HG02943 (cell line): ENCODE measurements around the gene MUC20.
"Not testable (repeated sequence)": the region's sequence is repeated elsewhere in the genome, so short reads cannot be mapped to it uniquely, and the experiment has no call there.

Source experiments
- ATAC-seq: cut with Tn5 transposase; IDR thresholded peaks from one replicate; pipeline ENCODE4 v1.9.1; 2021; ENCODE audit warnings: mild to moderate bottlenecking, low read depth, moderate library complexity; ENCODE audit not compliant: unreplicated experiment

Gene MUC20, protein sequence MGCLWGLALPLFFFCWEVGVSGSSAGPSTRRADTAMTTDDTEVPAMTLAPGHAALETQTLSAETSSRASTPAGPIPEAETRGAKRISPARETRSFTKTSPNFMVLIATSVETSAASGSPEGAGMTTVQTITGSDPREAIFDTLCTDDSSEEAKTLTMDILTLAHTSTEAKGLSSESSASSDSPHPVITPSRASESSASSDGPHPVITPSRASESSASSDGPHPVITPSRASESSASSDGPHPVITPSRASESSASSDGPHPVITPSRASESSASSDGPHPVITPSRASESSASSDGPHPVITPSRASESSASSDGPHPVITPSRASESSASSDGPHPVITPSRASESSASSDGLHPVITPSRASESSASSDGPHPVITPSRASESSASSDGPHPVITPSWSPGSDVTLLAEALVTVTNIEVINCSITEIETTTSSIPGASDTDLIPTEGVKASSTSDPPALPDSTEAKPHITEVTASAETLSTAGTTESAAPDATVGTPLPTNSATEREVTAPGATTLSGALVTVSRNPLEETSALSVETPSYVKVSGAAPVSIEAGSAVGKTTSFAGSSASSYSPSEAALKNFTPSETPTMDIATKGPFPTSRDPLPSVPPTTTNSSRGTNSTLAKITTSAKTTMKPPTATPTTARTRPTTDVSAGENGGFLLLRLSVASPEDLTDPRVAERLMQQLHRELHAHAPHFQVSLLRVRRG

DNA sequence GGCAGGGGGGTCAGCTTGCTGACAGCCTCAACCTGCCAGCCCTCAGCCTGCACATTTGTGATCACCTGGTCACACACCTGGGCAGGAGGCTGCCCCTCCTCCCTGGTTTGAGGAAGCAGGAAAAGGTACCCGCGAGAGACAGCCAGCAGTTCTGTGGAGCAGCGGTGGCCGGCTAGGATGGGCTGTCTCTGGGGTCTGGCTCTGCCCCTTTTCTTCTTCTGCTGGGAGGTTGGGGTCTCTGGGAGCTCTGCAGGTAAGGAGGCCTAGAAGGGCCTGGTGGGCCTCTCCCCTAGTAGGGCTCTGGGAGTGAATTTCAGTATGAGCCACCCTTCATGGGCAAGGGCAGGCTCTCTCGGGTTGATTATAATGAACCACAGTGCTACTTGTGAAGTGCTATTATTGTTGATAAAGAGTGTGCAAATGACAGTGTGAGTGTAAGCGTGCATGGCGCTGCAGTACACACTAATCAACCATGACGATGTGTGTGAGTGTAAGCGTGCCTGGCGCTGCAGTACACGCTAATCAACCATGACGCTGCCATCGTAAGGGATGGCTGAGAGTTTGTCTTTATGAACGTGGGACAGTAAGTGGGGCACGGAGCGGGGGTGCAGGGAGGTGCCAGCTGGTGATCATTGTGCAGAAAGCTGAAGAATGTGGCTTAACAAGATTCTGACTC, at the start of gene MUC20:
Gene MUC20 (plus strand): TSS at position 148 of the 676 bp plus-strand sequence. CDS start 30 bp downstream, at position 178.
- not testable (repeated sequence) for ATAC-seq

- ATAC-seq = not testable (repeated sequence)
Measured at GRCh38 chr3:195671283-195671682, 49.5 kb upstream of the MUC20 start.

DNA sequence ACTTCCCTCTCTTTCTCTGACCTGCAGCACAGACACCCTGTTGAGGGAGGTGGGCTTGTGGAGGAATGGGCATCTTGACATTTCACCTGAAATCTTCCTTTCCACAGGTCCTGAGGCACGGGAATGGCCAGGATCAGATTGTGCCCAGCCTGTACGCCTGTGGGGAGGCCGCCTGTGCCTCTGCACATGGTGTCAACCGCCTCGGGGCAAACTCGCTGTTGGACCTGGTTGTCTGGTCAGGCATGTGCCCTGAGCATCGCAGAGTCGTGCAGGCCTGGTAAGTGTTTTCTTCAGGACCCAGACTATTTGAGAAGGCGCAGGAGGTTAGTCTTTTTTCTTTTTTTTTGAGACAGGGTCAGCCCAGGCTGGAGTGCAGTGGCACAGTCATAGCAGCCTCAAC, 47.1 kb upstream of the MUC20 start:
- ATAC-seq = not testable (repeated sequence)

DNA sequence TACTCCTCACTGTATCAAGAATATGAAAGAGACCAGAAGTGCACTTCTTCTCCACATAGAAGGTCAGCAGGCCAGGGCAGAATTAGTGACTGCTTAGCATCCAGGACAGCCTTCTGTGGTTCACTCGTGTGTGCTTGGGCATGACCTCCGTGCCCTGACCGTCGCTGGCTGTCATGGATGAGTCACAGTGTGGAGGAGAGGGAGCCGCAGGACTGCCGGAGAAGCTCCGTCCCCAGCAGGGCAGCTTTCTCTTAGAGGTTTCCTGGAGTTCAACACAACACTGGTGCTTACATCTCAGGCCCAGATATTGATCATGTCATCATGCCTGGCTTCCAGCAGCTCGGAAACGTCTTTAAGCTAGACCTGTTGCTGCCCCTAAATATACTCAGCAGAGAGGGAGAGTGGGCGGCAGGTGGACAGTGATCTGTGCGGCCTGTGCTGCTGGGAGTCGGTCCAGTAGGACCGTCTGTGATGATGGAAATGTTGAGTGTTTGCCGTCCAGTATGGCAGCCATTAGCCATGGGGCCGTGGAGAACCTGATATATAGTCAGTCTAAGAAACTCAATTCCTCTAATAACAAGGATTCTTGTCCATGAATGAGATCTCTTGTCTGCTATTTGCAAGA, 42.3 kb upstream of the MUC20 start:
- not testable (repeated sequence) for ATAC-seq

DNA sequence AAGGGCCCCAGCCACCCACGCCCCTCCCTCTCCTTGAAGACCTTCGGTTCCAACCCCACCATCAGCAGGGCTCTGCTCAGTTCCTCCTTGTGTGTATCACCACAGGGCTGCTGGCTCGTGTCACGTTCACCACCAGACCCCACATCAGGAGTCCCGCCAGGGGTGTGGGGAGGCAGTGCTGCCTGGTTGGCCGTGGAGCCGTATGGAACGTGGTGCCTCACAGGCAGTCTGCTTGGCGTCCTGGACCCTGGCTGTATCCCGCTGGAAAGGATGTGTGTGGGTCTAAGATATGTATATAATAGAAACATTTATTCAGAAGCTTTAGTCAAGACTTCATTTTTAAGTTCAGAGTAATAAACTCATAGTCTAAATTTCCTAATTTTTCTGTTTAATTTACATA, 40.1 kb upstream of the MUC20 start:
- ATAC-seq = not testable (repeated sequence)

DNA sequence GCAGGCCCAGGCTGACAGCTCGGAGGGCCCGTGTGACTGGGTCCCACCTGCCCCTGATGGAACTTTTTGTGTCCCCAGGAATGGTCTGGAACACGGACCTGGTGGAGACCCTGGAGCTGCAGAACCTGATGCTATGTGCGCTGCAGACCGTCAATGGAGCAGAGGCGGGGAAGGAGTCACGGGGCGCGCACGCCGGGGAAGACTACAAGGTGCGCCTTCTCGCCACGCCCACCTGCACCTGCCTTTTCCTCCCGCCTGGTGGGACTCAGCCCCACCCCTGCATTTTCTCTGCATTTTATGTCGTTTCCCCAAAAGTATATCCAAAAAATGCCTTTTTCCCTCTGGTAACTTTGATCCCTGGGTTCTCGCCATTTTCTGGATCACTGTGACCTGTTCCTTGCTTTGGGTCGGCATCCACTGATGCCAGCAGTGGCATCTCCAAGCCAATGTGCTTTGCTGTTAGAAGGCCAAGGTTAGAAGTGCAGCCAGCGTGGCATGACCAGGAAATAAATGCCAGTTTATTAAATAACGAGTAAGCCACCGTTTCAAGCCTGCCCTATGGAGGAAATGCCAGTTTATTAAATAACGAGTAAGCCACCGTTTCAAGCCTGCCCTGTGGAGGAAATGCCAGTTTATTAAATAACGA, 39.2 kb upstream of the MUC20 start:
- ATAC-seq = not testable (repeated sequence)

GRCh38 chr3:195682104-195682742, 38.6 kb upstream of the MUC20 start:
- ATAC-seq = not testable (repeated sequence)

DNA sequence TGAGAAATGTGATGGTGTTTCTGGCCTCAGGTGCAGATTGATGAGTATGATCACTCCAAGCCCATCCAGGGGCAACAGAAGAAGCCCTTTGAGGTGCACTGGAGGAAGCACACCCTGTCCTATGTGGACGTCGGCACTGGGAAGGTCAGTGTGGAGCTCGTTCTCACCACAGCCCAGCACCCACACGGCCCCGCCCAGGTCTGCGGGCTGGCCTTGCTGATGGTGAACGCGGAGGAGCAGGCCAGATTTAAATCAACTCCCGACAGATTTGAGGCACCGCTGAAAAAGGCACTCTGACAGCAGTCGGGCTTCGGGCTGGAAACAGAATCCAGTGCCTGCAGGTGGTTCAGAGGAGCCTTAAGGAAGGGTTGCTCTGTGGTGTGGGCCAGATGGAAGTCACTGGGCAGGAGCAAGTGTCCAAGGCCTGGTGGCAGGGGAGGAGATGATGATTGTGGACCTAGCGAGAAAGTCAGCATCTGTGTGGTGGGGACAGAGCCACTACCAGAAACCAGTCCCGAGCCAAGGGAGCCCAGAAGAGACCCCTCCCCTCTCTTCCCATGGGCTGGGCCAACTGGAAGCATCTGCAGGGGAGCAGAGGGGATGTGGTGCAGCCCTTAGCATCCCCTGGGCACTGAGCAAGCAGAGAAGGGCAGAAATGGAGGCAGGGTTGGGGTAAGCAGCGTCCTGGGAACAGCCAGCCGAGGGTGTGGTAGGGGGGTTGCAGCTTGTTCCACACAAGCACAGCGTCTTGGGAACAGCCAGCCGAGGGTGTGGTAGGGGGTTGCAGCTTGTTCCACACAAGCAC, 36.9 kb upstream of the MUC20 start:
- ATAC-seq = not testable (repeated sequence)

DNA sequence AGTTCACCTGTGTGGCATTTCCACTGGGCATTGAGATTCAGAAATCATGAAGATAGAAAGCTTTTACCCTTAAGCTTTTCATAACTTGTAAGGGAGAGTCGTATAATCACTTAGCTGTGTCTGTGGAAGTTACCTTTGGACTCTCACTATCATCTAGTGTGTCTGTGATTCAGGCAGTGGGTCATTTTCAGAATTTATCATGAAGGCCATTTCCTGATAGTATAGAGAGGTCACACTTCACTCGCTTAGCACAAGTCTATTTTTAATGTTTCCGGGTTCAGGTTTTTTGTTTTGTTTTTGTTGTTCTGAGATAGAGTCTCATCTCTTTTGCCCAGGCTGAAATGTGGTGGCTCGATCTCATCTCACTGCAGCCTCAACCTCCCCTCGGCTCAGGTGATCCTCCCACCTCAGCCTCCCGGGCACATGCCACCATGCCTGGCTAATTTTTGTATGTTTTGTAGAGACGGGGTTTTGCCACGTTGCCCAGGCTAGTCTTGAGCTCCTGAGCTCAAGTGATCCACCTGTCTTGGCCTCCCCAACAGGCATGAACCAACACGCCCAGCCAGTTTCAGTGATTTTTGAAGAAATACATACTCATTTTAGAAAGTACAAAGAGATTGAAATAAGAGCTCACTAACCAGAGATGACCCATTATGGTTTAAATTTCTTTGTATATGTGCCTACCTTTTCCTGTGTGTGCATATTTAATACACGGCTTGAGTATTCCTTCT, 36.1 kb upstream of the MUC20 start:
- not testable (repeated sequence) for ATAC-seq

GRCh38 chr3:195686537-195687208, 34.1 kb upstream of the MUC20 start:
- ATAC-seq = not testable (repeated sequence)

- not testable (repeated sequence) for ATAC-seq
Measured at GRCh38 chr3:195687209-195687760, 33.5 kb upstream of the MUC20 start.

- not testable (repeated sequence) for ATAC-seq
Measured at GRCh38 chr3:195688471-195689183, 32.2 kb upstream of the MUC20 start.

DNA sequence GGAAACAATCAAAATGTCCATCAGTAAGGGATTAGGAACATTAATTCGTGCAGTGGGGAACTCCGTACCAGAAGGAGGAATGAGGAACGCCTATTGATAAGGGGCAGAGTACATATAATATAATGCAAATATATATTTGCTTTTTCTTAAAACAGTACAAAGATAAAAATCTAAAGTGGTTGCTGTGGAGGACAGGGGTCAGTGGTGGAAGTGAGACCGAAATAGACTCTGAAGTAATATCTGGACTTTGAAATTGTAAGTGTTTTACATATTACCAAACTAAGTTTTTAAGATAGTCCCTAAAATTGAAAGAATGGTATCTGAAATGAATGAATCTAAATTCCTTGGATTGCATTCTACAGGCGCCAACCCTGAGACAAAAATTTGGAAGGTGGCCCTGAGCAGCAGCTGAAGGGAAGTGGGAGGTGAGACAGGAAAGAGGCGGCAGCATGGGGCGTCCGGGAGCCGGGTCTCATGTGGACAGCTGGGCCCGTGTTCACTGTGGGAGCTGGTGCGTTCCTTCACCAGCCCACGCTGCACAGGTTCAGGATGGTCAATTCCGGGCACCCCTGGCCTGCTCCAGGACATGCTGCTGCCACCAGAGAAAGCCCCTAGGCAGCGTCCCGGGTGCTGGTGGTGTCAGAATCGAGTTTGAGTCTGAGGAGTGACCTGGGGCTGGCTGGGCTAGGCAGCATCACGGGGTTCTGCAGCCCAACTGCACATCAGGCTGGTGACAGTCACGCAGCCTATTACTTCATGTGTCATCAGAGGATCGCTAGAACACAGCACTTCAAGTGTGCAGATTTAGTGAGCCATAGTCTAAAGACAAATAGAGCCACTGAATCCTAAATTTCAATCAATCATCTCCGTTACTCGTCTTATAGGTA, 31.4 kb upstream of the MUC20 start:
- ATAC-seq = not testable (repeated sequence)

GRCh38 chr3:195690951-195691350, 29.8 kb upstream of the MUC20 start:
- no peak for ATAC-seq

GRCh38 chr3:195691596-195692353, 29.0 kb upstream of the MUC20 start:
- not testable (repeated sequence) for ATAC-seq
